Mucosa of rectum (tissue), 2 donors: Measurements from ENCODE around the gene SMG7.

Experiments used
- H3K27ac ChIP-seq, 2 donors: one replicate each; pipeline ENCODE4 v1.7.0; 2013; ENCODE audit warnings: inconsistent platforms in 2 of 2, low read depth in 2 of 2, low read length in 2 of 2
- H3K27me3 ChIP-seq, 2 donors: one replicate each; pipeline ENCODE4 v1.7.0; 2013; ENCODE audit warnings: low read length in 2 of 2; ENCODE audit not compliant: control insufficient read depth in 2 of 2, insufficient read depth in 2 of 2
- H3K36me3 ChIP-seq, 2 donors: one replicate each; pipeline ENCODE4 v1.7.0; 2013; ENCODE audit warnings: low read length in 2 of 2; ENCODE audit not compliant: control insufficient read depth in 2 of 2, insufficient read depth in 2 of 2
- H3K4me1 ChIP-seq, 2 donors: one replicate each; pipeline ENCODE4 v1.7.0; 2013; ENCODE audit warnings: low read length in 2 of 2, mild to moderate bottlenecking in 1 of 2; ENCODE audit not compliant: control insufficient read depth in 2 of 2, insufficient read depth in 2 of 2
- H3K4me3 ChIP-seq, 2 donors: one replicate each; pipeline ENCODE4 v1.7.0; 2013; ENCODE audit warnings: low read length in 2 of 2
- H3K9ac ChIP-seq, 2 donors: one replicate each; pipeline ENCODE4 v1.7.0; 2013; ENCODE audit warnings: low read length in 2 of 2, low read depth in 1 of 2, mild to moderate bottlenecking in 1 of 2
- H3K9me3 ChIP-seq, 2 donors: one replicate each; pipeline ENCODE4 v1.7.0; 2013; ENCODE audit warnings: low read length in 2 of 2; ENCODE audit not compliant: control insufficient read depth in 2 of 2
- donor health status: healthy.
- donor health status: Normal muscosa, but diverticular disease.

Gene SMG7

DNA sequence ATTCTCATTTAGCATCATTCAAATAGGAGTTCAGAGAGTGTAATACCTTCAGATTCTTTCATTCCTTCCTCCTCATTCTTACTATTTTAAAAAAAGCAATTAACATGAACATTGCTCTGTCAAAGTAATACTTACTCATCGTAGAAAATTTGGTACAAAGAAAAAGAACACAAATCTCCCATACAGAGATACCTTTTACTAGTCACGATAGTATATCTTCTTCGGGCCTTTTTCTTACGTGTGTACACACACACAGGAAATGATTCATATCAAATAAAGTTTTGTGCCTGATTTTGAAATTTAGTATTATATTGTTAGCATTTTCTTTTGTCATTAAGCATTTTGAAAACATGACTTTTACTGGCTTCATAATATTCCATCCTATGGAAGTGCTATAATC lies 65.1 kb downstream of the SMG7 start:
- Histone ChIP-seq H3K27ac (no peak overlapping the region), H3K9me3 (no peaks in the 10 kb centered on the region), H3K9ac (no peak overlapping the region), H3K4me1 (no peaks in the 10 kb centered on the region), H3K4me3 (no peak overlapping the region), H3K36me3 (peaks cover 50 to 72% of the 10 kb centered on the region in 2 donors), H3K27me3 (no peaks in the 10 kb centered on the region)

- H3K9me3 ChIP-seq = no peaks in the 10 kb centered on the region
- no peaks in the 10 kb centered on the region for H3K4me1 ChIP-seq
- no peak overlapping the region for H3K9ac ChIP-seq
- H3K27ac ChIP-seq = no peak overlapping the region
- no peaks in the 10 kb centered on the region for H3K27me3 ChIP-seq
- H3K36me3 ChIP-seq = peaks cover 60 to 71% of the 10 kb centered on the region in 2 donors
- H3K4me3 ChIP-seq = no peak overlapping the region
These were observed 71.4 kb downstream of the SMG7 start for GRCh38 chr1:183543619-183544204.

GRCh38 chr1:183544598-183545297 lies 72.4 kb downstream of the SMG7 start:
- H3K36me3 ChIP-seq = peaks cover 64 to 71% of the 10 kb centered on the region in 2 donors
- H3K27ac ChIP-seq = no peak overlapping the region

DNA sequence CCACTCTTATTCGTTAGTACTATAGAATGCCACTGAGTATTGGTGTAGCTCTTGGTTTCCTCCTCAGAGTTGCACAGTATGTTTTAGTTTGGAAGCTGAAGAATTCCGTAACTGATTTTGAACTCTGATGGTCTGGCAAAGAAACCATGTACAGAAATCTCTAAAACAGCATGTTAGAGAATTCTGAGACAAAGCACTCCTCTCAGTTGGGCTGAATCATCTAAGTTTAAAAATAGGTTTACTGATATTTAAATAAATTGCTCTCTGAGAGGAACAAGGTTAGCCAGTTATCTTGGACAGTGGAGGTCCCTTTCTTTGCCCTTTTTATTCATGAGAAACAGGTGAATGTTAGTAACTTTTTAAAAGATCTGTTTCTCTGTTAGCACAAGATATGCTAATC lies 74.1 kb downstream of the SMG7 start:
- H3K9ac ChIP-seq = no peak overlapping the region
- H3K27ac ChIP-seq = no peak overlapping the region
- no peaks in the 10 kb centered on the region for H3K9me3 ChIP-seq
- no peaks in the 10 kb centered on the region for H3K27me3 ChIP-seq
- no peaks in the 10 kb centered on the region for H3K4me1 ChIP-seq
- no peak overlapping the region for H3K4me3 ChIP-seq
- H3K36me3 ChIP-seq = peaks cover 69 to 71% of the 10 kb centered on the region in 2 donors

More at GRCh38 chr1:183544598-183545297, 72.4 kb downstream of the SMG7 start:
- Histone ChIP-seq H3K4me1 (no peaks in the 10 kb centered on the region), H3K27me3 (no peaks in the 10 kb centered on the region), H3K4me3 (no peak overlapping the region), H3K9ac (no peak overlapping the region), H3K9me3 (no peaks in the 10 kb centered on the region)

- H3K9ac ChIP-seq = no peak overlapping the region
- no peaks in the 10 kb centered on the region for H3K4me1 ChIP-seq
- H3K9me3 ChIP-seq = no peaks in the 10 kb centered on the region
- H3K36me3 ChIP-seq = peaks cover 72 to 76% of the 10 kb centered on the region in 2 donors
- no peak overlapping the region for H3K4me3 ChIP-seq
- H3K27ac ChIP-seq = no peak overlapping the region
- no peaks in the 10 kb centered on the region for H3K27me3 ChIP-seq
These were observed 75.8 kb downstream of the SMG7 start for GRCh38 chr1:183548116-183548515.

- H3K36me3 ChIP-seq = peaks cover 69 to 79% of the 10 kb centered on the region in 2 donors
- H3K4me3 ChIP-seq = no peak overlapping the region
These were observed 78.6 kb downstream of the SMG7 start for GRCh38 chr1:183550915-183551314.

GRCh38 chr1:183551924-183552323 lies 79.6 kb downstream of the SMG7 start:
- H3K4me3 ChIP-seq = no peak overlapping the region
- no peaks in the 10 kb centered on the region for H3K27me3 ChIP-seq
- no peak overlapping the region for H3K27ac ChIP-seq
- no peaks in the 10 kb centered on the region for H3K4me1 ChIP-seq
- H3K9me3 ChIP-seq = no peaks in the 10 kb centered on the region
- no peak overlapping the region for H3K9ac ChIP-seq
- peaks cover 60 to 69% of the 10 kb centered on the region in 2 donors for H3K36me3 ChIP-seq

More at GRCh38 chr1:183550915-183551314, 78.6 kb downstream of the SMG7 start:
- Histone ChIP-seq H3K9me3 (no peaks in the 10 kb centered on the region), H3K27me3 (no peaks in the 10 kb centered on the region), H3K27ac (no peak overlapping the region), H3K4me1 (no peaks in the 10 kb centered on the region), H3K9ac (no peak overlapping the region)

GRCh38 chr1:183552441-183552840 lies 80.1 kb downstream of the SMG7 start:
- no peak overlapping the region for H3K9ac ChIP-seq
- H3K36me3 ChIP-seq = peaks cover 55 to 64% of the 10 kb centered on the region in 2 donors
- no peak overlapping the region for H3K27ac ChIP-seq
- H3K4me3 ChIP-seq = no peak overlapping the region
- no peaks in the 10 kb centered on the region for H3K9me3 ChIP-seq
- no peaks in the 10 kb centered on the region for H3K4me1 ChIP-seq
- H3K27me3 ChIP-seq = no peaks in the 10 kb centered on the region

- no peak overlapping the region for H3K9ac ChIP-seq
- H3K9me3 ChIP-seq = no peaks in the 10 kb centered on the region
- H3K27me3 ChIP-seq = no peaks in the 10 kb centered on the region
- no peak overlapping the region for H3K27ac ChIP-seq
- no peaks in the 10 kb centered on the region for H3K4me1 ChIP-seq
- peaks cover 54 to 63% of the 10 kb centered on the region in 2 donors for H3K36me3 ChIP-seq
- H3K4me3 ChIP-seq = no peak overlapping the region
These were observed 80.6 kb downstream of the SMG7 start for GRCh38 chr1:183552891-183553290.

- Histone ChIP-seq H3K4me3 (no peak overlapping the region), H3K9ac (no peak overlapping the region), H3K36me3 (peaks cover 52 to 60% of the 10 kb centered on the region in 2 donors), H3K4me1 (no peaks in the 10 kb centered on the region), H3K27ac (no peak overlapping the region), H3K27me3 (no peaks in the 10 kb centered on the region), H3K9me3 (no peaks in the 10 kb centered on the region)
These were observed 81.0 kb downstream of the SMG7 start for GRCh38 chr1:183553331-183553730.
